CD14-positive monocyte (primary cell): Measurements from ENCODE around the gene BACH1. TPM values are rescaled to one million over a fixed set of nuclear protein-coding genes. Genes with fewer than 3 reads are reported as not detected.

Experiments used
- DNase-seq, 3 donors: peaks; one replicate each; pipeline ENCODE4 v3.0.0-alpha.2; 2011 to 2022
- H2AFZ ChIP-seq: 2 replicates; pipeline ENCODE4 v1.6.0; 2012; ENCODE audit warnings: mild to moderate bottlenecking, low read depth, low read length, inconsistent platforms; ENCODE audit not compliant: insufficient read depth, poor library complexity, severe bottlenecking
- H3K27ac ChIP-seq, 2 donors: 1 replicate in 1 of 2; 2 replicates in 1 of 2; pipeline ENCODE4 v1.5.1; 2012 to 2013; ENCODE audit warnings: low read length in 2 of 2, control low read depth in 1 of 2, inconsistent platforms in 1 of 2, low read depth in 1 of 2, mild to moderate bottlenecking in 1 of 2
- H3K27me3 ChIP-seq, 2 donors: one replicate each; pipeline versions ENCODE4 v1.6.0 to v1.6.1; 2011 to 2013; ENCODE audit warnings: low read length in 2 of 2; ENCODE audit not compliant: control insufficient read depth in 2 of 2, insufficient read depth in 2 of 2
- H3K36me3 ChIP-seq, 2 donors: replicated peaks in 1 of 2; 1 replicate in 1 of 2; 2 replicates in 1 of 2; pipeline versions ENCODE4 v1.5.1 to v1.6.1; 2012 to 2013; ENCODE audit warnings: low read length in 2 of 2, control low read depth in 1 of 2, inconsistent platforms in 1 of 2, mild to moderate bottlenecking in 1 of 2; ENCODE audit not compliant: insufficient read depth in 2 of 2, control insufficient read depth in 1 of 2
- H3K4me1 ChIP-seq, 2 donors: 1 replicate in 1 of 2; 2 replicates in 1 of 2; pipeline versions ENCODE4 v1.5.1 to v1.6.1; 2012 to 2013; ENCODE audit warnings: low read length in 2 of 2, control low read depth in 1 of 2, inconsistent platforms in 1 of 2, mild to moderate bottlenecking in 1 of 2, moderate library complexity in 1 of 2; ENCODE audit not compliant: insufficient read depth in 2 of 2, control insufficient read depth in 1 of 2
- H3K4me2 ChIP-seq: replicated peaks from 2 replicates; pipeline ENCODE3; 2012; ENCODE audit warnings: low read length, moderate library complexity, mild to moderate bottlenecking; ENCODE audit not compliant: poor library complexity, severe bottlenecking; ENCODE audit errors: extremely low read depth
- H3K4me3 ChIP-seq, 3 experiments: fragments of 200-600 bp in 1 of 3; sonication (generic) in 1 of 3; replicated peaks in 1 of 3; 1 replicate in 2 of 3; 2 replicates in 1 of 3; pipeline ENCODE4 v1.5.1; 2011 to 2013; ENCODE audit warnings: low read length in 3 of 3, mild to moderate bottlenecking in 3 of 3, control low read depth in 2 of 3, low read depth in 2 of 3, inconsistent platforms in 1 of 3, moderate library complexity in 1 of 3
- H3K79me2 ChIP-seq: 2 replicates; pipeline ENCODE4 v1.6.0; 2012; ENCODE audit warnings: mild to moderate bottlenecking, control low read depth, inconsistent platforms, low read length, moderate library complexity; ENCODE audit not compliant: insufficient read depth
- H3K9ac ChIP-seq: 2 replicates; pipeline ENCODE4 v1.6.0; 2017; ENCODE audit warnings: low read length, mild to moderate bottlenecking; ENCODE audit not compliant: insufficient read depth, poor library complexity, severe bottlenecking
- H3K9me3 ChIP-seq, 2 donors: replicated peaks in 1 of 2; 1 replicate in 1 of 2; 2 replicates in 1 of 2; pipeline versions ENCODE4 v1.5.1 to v1.6.1; 2012 to 2013; ENCODE audit warnings: low read length in 2 of 2, control low read depth in 1 of 2; ENCODE audit not compliant: control insufficient read depth in 1 of 2, insufficient read depth in 1 of 2
- H4K20me1 ChIP-seq: 2 replicates; pipeline ENCODE4 v1.6.0; 2012; ENCODE audit warnings: mild to moderate bottlenecking, low read length, control low read depth, moderate library complexity; ENCODE audit not compliant: insufficient read depth
- H3K27ac Mint-ChIP-seq, 7 donors: one replicate each; pipeline ENCODE4 v1.8.0; 2020; ENCODE audit warnings: mild to moderate bottlenecking in 7 of 7, mixed read lengths in 7 of 7, moderate library complexity in 6 of 7, inconsistent platforms in 2 of 7
- H3K27me3 Mint-ChIP-seq, 3 donors: one replicate each; pipeline ENCODE4 v1.8.0; 2021 to 2022; ENCODE audit warnings: low read depth in 3 of 3, mild to moderate bottlenecking in 3 of 3, mixed read lengths in 3 of 3, moderate library complexity in 3 of 3, inconsistent platforms in 1 of 3
- H3K36me3 Mint-ChIP-seq, 2 donors: one replicate each; pipeline ENCODE4 v1.8.0; 2020; ENCODE audit warnings: mixed read lengths in 2 of 2, inconsistent platforms in 1 of 2, mild to moderate bottlenecking in 1 of 2
- H3K4me1 Mint-ChIP-seq: one replicate; pipeline ENCODE4 v1.8.0; 2020; ENCODE audit warnings: mild to moderate bottlenecking, mixed read lengths
- H3K4me3 Mint-ChIP-seq, 2 donors: one replicate each; pipeline ENCODE4 v1.8.0; 2020; ENCODE audit warnings: mild to moderate bottlenecking in 2 of 2, mixed read lengths in 2 of 2, moderate library complexity in 1 of 2
- H3K9me3 Mint-ChIP-seq, 7 donors: one replicate each; pipeline ENCODE4 v1.8.0; 2020 to 2022; ENCODE audit warnings: mixed read lengths in 7 of 7, mild to moderate bottlenecking in 6 of 7, moderate library complexity in 6 of 7, inconsistent platforms in 2 of 7
- WGBS: methylation state at CpG from one replicate; pipeline ENCODE4 v1.1.5; 2013; ENCODE audit warnings: missing lambda C conversion rate; ENCODE audit not compliant: insufficient coverage; 5-methylcytosine and 5-hydroxymethylcytosine counted together
- intact Hi-C, 2 donors: fragments of 100-400 bp; cut with micrococcal nuclease; formaldehyde crosslinking; loops; one replicate each; pipeline versions ENCODE4 v1.15.0 to v1.15.1; 2023
- polyA plus RNA-seq, 3 donors: library from polyadenylated mRNA; depleted of rRNA in 1 of 3; unstranded in 2 of 3; stranded (reverse) in 1 of 3; fragments of 300-500 nt in 2 of 3; fragments of >200 nt in 1 of 3; fragmentation: Illumina TruSeq in 2 of 3; gene quantifications; 1 replicate in 2 of 3; 2 replicates in 1 of 3; pipeline ENCODE4 v1.2.3, GENCODE V29; 2012 to 2021
- TF ChIP-seq, protein P1 (sequence below): fragments of 200-600 bp; IDR thresholded peaks from one replicate; pipeline ENCODE4 v1.8.0; 2022; ENCODE audit warnings: antibody characterized with exemption, mild to moderate bottlenecking

Gene BACH1
- polyA plus RNA-seq, 3 donors = 69.2 to 199 (median 148) TPM

DNA sequence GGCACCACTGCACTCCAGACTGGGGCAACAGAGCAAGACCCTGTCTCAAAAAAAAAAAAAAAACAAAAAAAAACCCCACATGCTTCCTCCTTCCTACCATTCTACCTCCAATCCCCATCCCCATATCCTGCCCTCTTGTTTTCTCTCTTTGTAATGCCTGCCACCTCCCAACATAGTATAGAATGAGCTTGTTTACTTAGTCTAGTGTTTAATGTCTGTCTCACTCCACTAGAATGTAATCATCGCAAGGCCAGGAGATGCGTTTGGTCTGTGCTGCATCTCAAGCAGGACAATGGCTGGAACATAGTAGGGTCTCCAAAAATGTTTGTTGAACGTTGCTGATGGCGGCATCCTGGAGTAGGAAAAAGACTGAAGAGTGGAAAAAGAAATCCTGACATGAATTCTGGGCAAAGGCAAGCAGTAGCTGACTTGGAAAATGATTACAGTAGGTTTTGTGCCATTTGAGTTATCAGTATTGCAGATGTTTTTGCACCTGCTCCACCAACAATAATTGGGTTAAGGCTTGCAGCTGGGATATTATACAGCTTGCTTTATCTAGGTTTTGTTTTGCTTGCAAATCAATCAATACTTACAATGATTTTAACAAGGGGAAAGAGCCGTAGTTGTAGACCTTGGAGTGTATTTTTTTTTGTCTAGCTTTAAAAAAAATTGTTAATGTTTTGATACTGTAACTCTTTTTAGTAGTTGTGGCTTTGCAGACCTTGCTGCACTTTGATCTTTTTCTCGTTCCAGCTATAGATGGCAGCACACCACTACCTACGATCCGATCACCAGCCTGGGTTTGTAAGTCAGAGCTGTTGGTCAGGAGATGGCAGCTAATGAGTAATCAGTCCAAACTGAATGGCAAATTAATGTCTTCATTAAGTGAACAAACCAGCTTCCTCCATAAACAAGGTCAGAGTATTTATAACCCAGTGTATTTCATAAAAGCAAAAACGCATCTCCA, 62.4 kb downstream of the BACH1 start:
- DNase-seq = no peak
- Histone ChIP-seq H3K79me2 (peaks cover 14% of the 10 kb centered on the region), H3K9ac (no peak overlapping the region), H3K27me3 (no peaks in the 10 kb centered on the region), H2AFZ (no peak overlapping the region), H3K27ac (no peak overlapping the region), H3K9me3 (no peaks in the 10 kb centered on the region), H3K36me3 (peaks cover 28 to 66% of the 10 kb centered on the region in 2 donors), H3K4me3 (no peak overlapping the region), H4K20me1 (peaks cover 7% of the 10 kb centered on the region), H3K4me1 (peaks cover 22 to 26% of the 10 kb centered on the region in 2 donors), H3K4me2 (no peak overlapping the region)
- Mint-ChIP-seq H3K9me3 (peaks cover 0 to 6% (median 3%) of the 10 kb centered on the region in 7 donors), H3K4me3 (no peak overlapping the region), H3K27ac (peak overlapping the region in 3 of 7 donors; percentile 11 to 50 (median 35)), H3K27me3 (no peaks in the 10 kb centered on the region), H3K36me3 (peaks cover 59 to 61% of the 10 kb centered on the region in 2 donors), H3K4me1 (peaks cover 25% of the 10 kb centered on the region)
- WGBS = 97% methylated on average over 4 of the region's 9 CpGs
- intact Hi-C loops = no loop called here
- TF ChIP-seq, protein P1, sequence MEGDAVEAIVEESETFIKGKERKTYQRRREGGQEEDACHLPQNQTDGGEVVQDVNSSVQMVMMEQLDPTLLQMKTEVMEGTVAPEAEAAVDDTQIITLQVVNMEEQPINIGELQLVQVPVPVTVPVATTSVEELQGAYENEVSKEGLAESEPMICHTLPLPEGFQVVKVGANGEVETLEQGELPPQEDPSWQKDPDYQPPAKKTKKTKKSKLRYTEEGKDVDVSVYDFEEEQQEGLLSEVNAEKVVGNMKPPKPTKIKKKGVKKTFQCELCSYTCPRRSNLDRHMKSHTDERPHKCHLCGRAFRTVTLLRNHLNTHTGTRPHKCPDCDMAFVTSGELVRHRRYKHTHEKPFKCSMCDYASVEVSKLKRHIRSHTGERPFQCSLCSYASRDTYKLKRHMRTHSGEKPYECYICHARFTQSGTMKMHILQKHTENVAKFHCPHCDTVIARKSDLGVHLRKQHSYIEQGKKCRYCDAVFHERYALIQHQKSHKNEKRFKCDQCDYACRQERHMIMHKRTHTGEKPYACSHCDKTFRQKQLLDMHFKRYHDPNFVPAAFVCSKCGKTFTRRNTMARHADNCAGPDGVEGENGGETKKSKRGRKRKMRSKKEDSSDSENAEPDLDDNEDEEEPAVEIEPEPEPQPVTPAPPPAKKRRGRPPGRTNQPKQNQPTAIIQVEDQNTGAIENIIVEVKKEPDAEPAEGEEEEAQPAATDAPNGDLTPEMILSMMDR = no peak

DNA sequence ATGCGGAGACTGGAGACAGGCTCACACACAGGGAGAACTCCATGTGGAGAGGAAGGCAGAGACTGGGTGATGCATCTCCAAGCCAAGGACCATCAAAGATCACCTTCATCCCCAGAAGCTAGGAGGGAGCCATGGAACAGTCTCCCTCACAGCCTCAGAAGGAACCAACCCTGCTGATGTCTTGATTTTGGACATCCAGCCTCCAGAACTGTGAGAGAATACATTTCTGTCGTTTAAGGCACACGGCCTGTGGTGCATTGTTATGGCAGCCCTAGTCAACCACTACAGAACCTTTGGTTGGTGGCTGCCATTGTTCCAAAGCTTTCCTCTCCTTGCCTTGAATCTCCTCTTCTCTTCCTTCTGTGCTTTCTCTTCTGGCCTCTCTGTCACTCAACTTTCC, 64.0 kb downstream of the BACH1 start:
- intact Hi-C loops = no loop called here
- H3K9me3 ChIP-seq = peaks cover 0 to 6% of the 10 kb centered on the region in 2 donors
- WGBS = 100% methylated on average over 2 of the region's 3 CpGs
- H3K4me2 ChIP-seq = no peak overlapping the region
- H3K4me3 ChIP-seq = no peak overlapping the region
- Mint-ChIP-seq H3K9me3 (peaks cover 2 to 10% (median 5%) of the 10 kb centered on the region in 7 donors), H3K4me1 (peaks cover 13% of the 10 kb centered on the region), H3K4me3 (no peak overlapping the region), H3K36me3 (peaks cover 62 to 73% of the 10 kb centered on the region in 2 donors), H3K27me3 (no peaks in the 10 kb centered on the region), H3K27ac (peak overlapping the region in 1 of 7 donors; percentile 11)
- no peak for DNase-seq
- TF ChIP-seq, protein P1 = no peak
- H3K27me3 ChIP-seq = no peaks in the 10 kb centered on the region
- no peak overlapping the region for H3K9ac ChIP-seq
- peaks cover 9% of the 10 kb centered on the region for H4K20me1 ChIP-seq
- H3K79me2 ChIP-seq = peaks cover 10% of the 10 kb centered on the region
- H3K36me3 ChIP-seq = peaks cover 28 to 72% of the 10 kb centered on the region in 2 donors
- H2AFZ ChIP-seq = no peak overlapping the region
- peaks cover 7 to 9% of the 10 kb centered on the region in 2 donors for H3K4me1 ChIP-seq
- H3K27ac ChIP-seq = no peak overlapping the region
